Ishikawa (cell line): ENCODE data around the gene CAB39.

Experiments used
- REST ChIP-seq: IDR thresholded peaks from 2 replicates; pipeline ENCODE4 v1.6.1; 2012; ENCODE audit warnings: low read depth, mild to moderate bottlenecking
- TAF1 ChIP-seq: IDR thresholded peaks from 2 replicates; pipeline ENCODE4 v1.6.1; 2012; ENCODE audit warnings: low read depth, mild to moderate bottlenecking
- YY1 ChIP-seq: IDR thresholded peaks from 2 replicates; pipeline ENCODE4 v1.6.1; 2012; ENCODE audit warnings: low read depth

GRCh38 chr2:230737791-230738226 lies 25.2 kb downstream of the CAB39 start:
- no peak for TF ChIP-seq TAF1
- TF ChIP-seq REST = no peak
- no peak for TF ChIP-seq YY1
